Measurements from ENCODE around the gene ARHGAP26. TPM values are rescaled to one million over a fixed set of nuclear protein-coding genes. Genes with fewer than 3 reads are reported as not detected.
A peak's percentile ranks its signal among the peaks of the same experiment; 100 is the strongest.

ARHGAP26 gene
- total and polyA plus RNA-seq, 7 donors = 2.5 to 28.7 (median 12.0) TPM

GRCh38 chr5:143225511-143225910 lies 455.3 kb downstream of the ARHGAP26 start:
- intact Hi-C loops (cut with DNase I) = no loop called here
- peaks cover 28% of the 10 kb centered on the region for H3K4me1 ChIP-seq
- WGBS, 3 donors = 91 to 100% (median 96%) methylated on average over 4 of the region's 4 CpGs
- ATAC-seq (no peak), DNase-seq (no peak)
- no peak overlapping the region for H3K4me3 ChIP-seq
- H3K27ac ChIP-seq = peak overlapping the region; percentile 65
- no peaks in the 10 kb centered on the region for H3K27me3 ChIP-seq (ENCODE audit: insufficient read depth in 3 of 3, low read length in 2 of 3)
- no peaks in the 10 kb centered on the region for H3K9me3 ChIP-seq
- no peak for TF ChIP-seq CTCF (IDR thresholded peaks at IDR 0.05)
- H3K36me3 ChIP-seq (ENCODE audit: insufficient read depth in 1 of 2, low read depth in 1 of 2) = peaks cover 0 to 3% of the 10 kb centered on the region in 2 donors

DNA sequence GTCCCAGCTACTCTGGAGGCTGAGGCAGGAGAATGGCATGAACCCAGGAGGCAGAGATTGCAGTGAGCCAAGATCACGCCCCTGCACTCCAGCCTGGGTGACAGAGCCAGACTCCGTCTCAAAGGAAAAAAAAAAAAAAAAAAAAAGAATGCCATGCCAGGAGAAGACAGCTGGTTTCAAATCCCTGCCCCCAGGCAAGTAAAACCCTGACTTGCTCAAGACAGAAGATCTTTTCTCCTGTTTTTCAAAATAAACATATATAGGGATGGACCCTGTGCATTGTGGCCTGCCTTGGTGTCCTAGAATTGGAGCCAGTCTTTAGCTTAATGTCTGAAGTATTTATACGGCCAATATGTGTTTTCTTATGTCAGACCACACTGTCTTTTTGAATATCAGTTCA lies 456.2 kb downstream of the ARHGAP26 start:
- DNase-seq = no peak
- intact Hi-C loops (cut with DNase I) = no loop called here
- H3K4me3 ChIP-seq = no peak overlapping the region

DNA sequence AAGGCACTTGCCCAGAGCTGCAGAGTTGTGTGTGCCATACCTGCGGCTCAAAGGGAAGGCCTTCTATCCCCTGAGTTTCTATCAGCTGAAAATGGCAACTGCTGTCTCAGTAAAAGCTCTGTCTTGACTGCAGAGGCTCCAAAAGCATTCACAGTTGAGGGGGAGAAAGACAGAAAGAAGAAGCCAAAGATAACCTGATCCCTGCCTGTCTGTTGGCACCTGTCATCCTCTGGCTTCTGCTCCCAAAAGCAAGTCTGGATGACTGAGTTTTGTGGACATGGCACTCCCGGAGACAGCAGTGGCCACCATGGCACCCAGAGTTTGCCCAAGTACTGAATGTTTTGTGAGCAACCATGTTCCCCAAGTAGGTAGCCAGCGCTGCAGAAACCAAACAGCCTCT lies 456.7 kb downstream of the ARHGAP26 start:
- DNase-seq = no peak

More for the DNA sequence above, 456.2 kb downstream of the ARHGAP26 start:
- peak overlapping the region; percentile 65 for H3K27ac ChIP-seq
- TF ChIP-seq CTCF (IDR thresholded peaks at IDR 0.05) = no peak
- H3K9me3 ChIP-seq = no peaks in the 10 kb centered on the region
- H3K36me3 ChIP-seq (ENCODE audit: insufficient read depth in 1 of 2, low read depth in 1 of 2) = peaks cover 0 to 3% of the 10 kb centered on the region in 2 donors
- peak in 2 of 4 donors; percentile 29 to 34 for ATAC-seq
- WGBS, 3 donors = 28 to 68% (median 31%) methylated on average over 3 of the region's 3 CpGs
- no peaks in the 10 kb centered on the region for H3K27me3 ChIP-seq (ENCODE audit: insufficient read depth in 3 of 3, low read length in 2 of 3)
- H3K4me1 ChIP-seq = peaks cover 28% of the 10 kb centered on the region

DNA sequence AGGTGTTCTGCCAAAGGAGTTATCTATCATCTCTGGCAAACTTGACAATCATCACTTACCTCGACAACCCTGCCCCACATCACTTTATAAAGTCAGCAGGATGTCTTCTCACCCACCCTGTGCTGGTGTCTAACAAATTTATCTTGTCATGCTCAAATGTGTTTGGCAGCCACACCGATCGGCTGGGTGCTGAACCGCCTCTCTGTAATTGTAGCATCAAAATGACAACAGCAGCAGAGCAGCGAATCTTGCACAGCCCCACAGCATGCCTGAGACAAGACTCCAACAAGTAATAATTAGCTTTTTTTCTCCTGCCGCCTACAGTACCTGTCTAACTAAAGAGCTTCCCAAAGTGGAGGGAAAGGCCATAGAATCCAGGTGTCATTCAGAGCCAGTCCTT lies 457.1 kb downstream of the ARHGAP26 start:
- Histone ChIP-seq H3K27ac (peak overlapping the region; percentile 65), H3K4me1 (peaks cover 28% of the 10 kb centered on the region), H3K36me3 (ENCODE audit: insufficient read depth in 1 of 2, low read depth in 1 of 2) (peaks cover 0 to 3% of the 10 kb centered on the region in 2 donors), H3K9me3 (no peaks in the 10 kb centered on the region), H3K27me3 (ENCODE audit: insufficient read depth in 3 of 3, low read length in 2 of 3) (no peaks in the 10 kb centered on the region), H3K4me3 (no peak overlapping the region)
- ATAC-seq (no peak), DNase-seq (no peak)
- WGBS, 3 donors = 45 to 75% (median 46%) methylated on average over 6 of the region's 6 CpGs
- no peak for TF ChIP-seq CTCF (IDR thresholded peaks at IDR 0.05)
- intact Hi-C loops (cut with DNase I) = no loop called here

More for the DNA sequence above, 456.7 kb downstream of the ARHGAP26 start:
- Histone ChIP-seq H3K36me3 (ENCODE audit: insufficient read depth in 1 of 2, low read depth in 1 of 2) (peaks cover 0 to 3% of the 10 kb centered on the region in 2 donors), H3K4me1 (peaks cover 28% of the 10 kb centered on the region), H3K4me3 (no peak overlapping the region), H3K27me3 (ENCODE audit: insufficient read depth in 3 of 3, low read length in 2 of 3) (no peaks in the 10 kb centered on the region), H3K9me3 (no peaks in the 10 kb centered on the region), H3K27ac (peak overlapping the region; percentile 65)
- no peak for TF ChIP-seq CTCF (IDR thresholded peaks at IDR 0.05)
- peak; percentile 23 to 59 (median 42) for ATAC-seq
- WGBS, 3 donors = 44 to 59% (median 48%) methylated on average over 3 of the region's 3 CpGs
- intact Hi-C loops (cut with DNase I) = no loop called here
